HEK293 (cell line): ENCODE measurements around the gene CD8A.
"Not testable (repeated sequence)": the region's sequence is repeated elsewhere in the genome, so short reads cannot be mapped to it uniquely, and the experiment has no call there.

Experiments used
- CTCF ChIA-PET: fragments of 350-600 bp; formaldehyde crosslinking; extraction: SDS; loops from one replicate; lab custom pipeline; 2021; ENCODE audit warnings: antibody characterized with exemption; lab: Yijun Ruan, JAX
- POLR2A ChIA-PET: fragments of 300-600 bp; formaldehyde crosslinking; extraction: SDS; loops from one replicate; lab custom pipeline; 2020; ENCODE audit warnings: antibody characterized with exemption, inconsistent platforms; lab: Yijun Ruan, JAX
- H3K27ac ChIP-seq: fragments of 200-500 bp; sonication (Bioruptor generic); 2 replicates; pipeline ENCODE4 v1.5.1; 2014; ENCODE audit warnings: low read depth, low read length, control low read depth, inconsistent platforms; ENCODE audit errors: extremely low read depth
- H3K36me3 ChIP-seq, 2 experiments: fragments of 200-500 bp in 1 of 2; sonication (Bioruptor generic) in 1 of 2; 1 replicate in 1 of 2; 2 replicates in 1 of 2; pipeline ENCODE4 v1.5.1; 2014 to 2017; ENCODE audit warnings: inconsistent platforms in 2 of 2, low read length in 2 of 2; ENCODE audit not compliant: control insufficient read depth in 2 of 2, insufficient read depth in 1 of 2
- H3K4me1 ChIP-seq: fragments of 200-500 bp; sonication (Bioruptor generic); 2 replicates; pipeline ENCODE4 v1.5.1; 2014; ENCODE audit warnings: mild to moderate bottlenecking, low read length, inconsistent platforms; ENCODE audit not compliant: control insufficient read depth, insufficient read depth
- H3K4me3 ChIP-seq: 2 replicates; pipeline ENCODE4 v1.5.1; 2011; ENCODE audit warnings: low read depth, mild to moderate bottlenecking, control low read depth, low read length, moderate library complexity
- H3K9me3 ChIP-seq: fragments of 200-500 bp; sonication (Bioruptor generic); 2 replicates; pipeline ENCODE4 v1.5.1; 2014; ENCODE audit warnings: low read depth, low read length, inconsistent platforms; ENCODE audit not compliant: control insufficient read depth, insufficient read depth
- BCL6B ChIP-seq: fragments of 450-650 bp; formaldehyde crosslinking; IDR thresholded peaks from 2 replicates; pipeline ENCODE4 v1.5.1; 2017; ENCODE audit warnings: missing biosample characterization, missing genetic modification characterization
- KLF9 ChIP-seq: fragments of 450-650 bp; formaldehyde crosslinking; IDR thresholded peaks from 2 replicates; pipeline ENCODE4 v1.5.1; 2016; ENCODE audit warnings: missing biosample characterization, missing genetic modification characterization, low read depth
- SETDB1 ChIP-seq: IDR thresholded peaks from one replicate; pipeline ENCODE4 v1.6.1; 2017; ENCODE audit warnings: mild to moderate bottlenecking, low read length, moderate library complexity, mixed read lengths; ENCODE audit not compliant: insufficient read length
- SP2 ChIP-seq: fragments of 450-650 bp; formaldehyde crosslinking; IDR thresholded peaks from 2 replicates; pipeline ENCODE4 v1.5.1; 2016; ENCODE audit warnings: missing biosample characterization, missing genetic modification characterization
- ZNF18 ChIP-seq: fragments of 450-650 bp; formaldehyde crosslinking; IDR thresholded peaks from 2 replicates; pipeline ENCODE4 v1.5.1; 2016; ENCODE audit warnings: missing biosample characterization, missing genetic modification characterization
- ZNF239 ChIP-seq: fragments of 450-650 bp; formaldehyde crosslinking; IDR thresholded peaks from 2 replicates; pipeline ENCODE4 v1.5.1; 2016; ENCODE audit warnings: missing biosample characterization, missing genetic modification characterization
- ZNF544 ChIP-seq: fragments of 450-650 bp; formaldehyde crosslinking; IDR thresholded peaks from 2 replicates; pipeline ENCODE4 v1.5.0; 2017; ENCODE audit warnings: missing biosample characterization, missing genetic modification characterization
- ZNF558 ChIP-seq: fragments of 450-650 bp; formaldehyde crosslinking; IDR thresholded peaks from 2 replicates; pipeline ENCODE4 v1.5.1; 2016; ENCODE audit warnings: missing biosample characterization, missing genetic modification characterization
- ZNF610 ChIP-seq: fragments of 450-650 bp; formaldehyde crosslinking; IDR thresholded peaks from 2 replicates; pipeline ENCODE4 v1.5.1; 2016; ENCODE audit warnings: missing biosample characterization, missing genetic modification characterization, borderline replicate concordance
- ZNF747 ChIP-seq: fragments of 450-650 bp; formaldehyde crosslinking; IDR thresholded peaks from 2 replicates; pipeline ENCODE4 v1.5.1; 2016; ENCODE audit warnings: missing biosample characterization, missing genetic modification characterization
- ZNF776 ChIP-seq: fragments of 450-650 bp; formaldehyde crosslinking; IDR thresholded peaks from 2 replicates; pipeline ENCODE4 v1.5.0; 2017; ENCODE audit warnings: missing biosample characterization, missing genetic modification characterization, borderline replicate concordance
- ZNF843 ChIP-seq: fragments of 450-650 bp; formaldehyde crosslinking; IDR thresholded peaks from 2 replicates; pipeline ENCODE4 v1.5.1; 2016; ENCODE audit warnings: missing biosample characterization, missing genetic modification characterization

The CD8A gene

GRCh38 chr2:86790676-86791572, at the start of gene CD8A:
Gene CD8A, minus strand, starts transcription at chr2:86790913. Its CDS starts 88 bp downstream, at chr2:86790825.
- no peak for TF ChIP-seq ZNF747
- Histone ChIP-seq H3K9me3 (no peaks in the 10 kb centered on the region), H3K4me3 (no peak within 1 kb of the TSS), H3K4me1 (no peaks in the 10 kb centered on the region), H3K36me3 (no peaks in the 10 kb centered on the region), H3K27ac (no peak within 1 kb of the TSS)
- ChIA-PET CTCF (interaction anchor here (0.6 kb wide), 1 partner anchor 29 kb away, joined by 3 read pairs; no protein-coding TSS in a partner anchor), POLR2A (no interaction called here)

GRCh38 chr2:86839871-86840548, 49.3 kb upstream of the CD8A start:
- CTCF ChIA-PET, H3K9me3 ChIP-seq, H3K27ac ChIP-seq, H3K4me1 ChIP-seq, H3K4me3 ChIP-seq, H3K36me3 ChIP-seq, POLR2A ChIA-PET: not testable (repeated sequence)

- H3K9me3 ChIP-seq, H3K4me1 ChIP-seq, H3K27ac ChIP-seq, CTCF ChIA-PET, POLR2A ChIA-PET, H3K36me3 ChIP-seq, H3K4me3 ChIP-seq: not testable (repeated sequence)
Observed at GRCh38 chr2:86839455-86839854, 48.7 kb upstream of the CD8A start.

GRCh38 chr2:86837714-86838113, 47.0 kb upstream of the CD8A start:
- POLR2A ChIA-PET, H3K27ac ChIP-seq, H3K9me3 ChIP-seq, H3K4me1 ChIP-seq, CTCF ChIA-PET, H3K36me3 ChIP-seq, H3K4me3 ChIP-seq: not testable (repeated sequence)

- CTCF ChIA-PET = not testable (repeated sequence)
Observed at GRCh38 chr2:86836915-86837695, 46.4 kb upstream of the CD8A start.

GRCh38 chr2:86835548-86835889, 44.8 kb upstream of the CD8A start:
- H3K36me3 ChIP-seq, H3K9me3 ChIP-seq, H3K4me3 ChIP-seq, CTCF ChIA-PET, POLR2A ChIA-PET, H3K4me1 ChIP-seq, H3K27ac ChIP-seq: not testable (repeated sequence)

More at GRCh38 chr2:86836915-86837695, 46.4 kb upstream of the CD8A start:
- POLR2A ChIA-PET, H3K4me1 ChIP-seq, H3K27ac ChIP-seq, H3K4me3 ChIP-seq, H3K36me3 ChIP-seq, H3K9me3 ChIP-seq: not testable (repeated sequence)

- ChIA-PET CTCF (no interaction called here), POLR2A (no interaction called here)
- Histone ChIP-seq H3K9me3 (no peaks in the 10 kb centered on the region), H3K4me1 (no peaks in the 10 kb centered on the region), H3K27ac (no peak overlapping the region), H3K36me3 (no peaks in the 10 kb centered on the region), H3K4me3 (no peak overlapping the region)
- TF ChIP-seq ZNF18 (tag by site-specific recombination) (no peak), SP2 (tag by site-specific recombination) (no peak), ZNF776 (no peak), SETDB1 (no peak), ZNF558 (tag by site-specific recombination) (no peak), ZNF610 (tag by site-specific recombination) (no peak), BCL6B (tag by site-specific recombination) (no peak), ZNF544 (no peak), ZNF843 (tag by site-specific recombination) (no peak), ZNF239 (tag by site-specific recombination) (no peak), KLF9 (tag by site-specific recombination) (no peak)
Observed at GRCh38 chr2:86833315-86833714, 42.6 kb upstream of the CD8A start.
